HG03175 (cell line): Measurements from ENCODE around the gene CNGB1.
"Not testable (repeated sequence)": the region's sequence is repeated elsewhere in the genome, so short reads cannot be mapped to it uniquely, and the experiment has no call there.

Experiments used
- ATAC-seq: cut with Tn5 transposase; IDR thresholded peaks from one replicate; pipeline ENCODE4 v1.9.1; 2021; ENCODE audit warnings: mild to moderate bottlenecking, moderate library complexity; ENCODE audit not compliant: unreplicated experiment

The CNGB1 gene

DNA sequence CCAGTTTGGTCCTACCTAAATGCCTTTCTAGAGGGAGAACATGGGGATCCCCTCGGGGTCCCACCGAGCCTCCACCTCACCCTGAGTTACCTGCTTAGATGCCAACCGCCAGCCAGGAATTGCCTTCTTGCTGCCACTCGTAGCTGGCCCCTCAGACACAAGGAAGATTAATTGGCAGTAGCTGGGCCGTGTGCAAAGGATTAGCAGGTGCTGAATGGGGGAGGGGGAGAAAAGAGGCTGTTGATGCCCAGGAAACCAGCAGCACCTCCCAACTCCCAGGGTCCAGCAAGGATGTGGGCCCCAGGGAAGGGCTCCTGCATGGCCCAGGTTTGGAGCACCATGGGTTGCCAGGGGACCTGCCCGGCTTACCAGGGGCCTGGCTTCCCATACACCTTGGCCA lies at the start of gene CNGB1:
Gene CNGB1, minus strand, starts transcription at position 159 of the 400 bp plus-strand sequence. CDS start 3,842 bp downstream, outside the sequence.
- ATAC-seq = no peak

DNA sequence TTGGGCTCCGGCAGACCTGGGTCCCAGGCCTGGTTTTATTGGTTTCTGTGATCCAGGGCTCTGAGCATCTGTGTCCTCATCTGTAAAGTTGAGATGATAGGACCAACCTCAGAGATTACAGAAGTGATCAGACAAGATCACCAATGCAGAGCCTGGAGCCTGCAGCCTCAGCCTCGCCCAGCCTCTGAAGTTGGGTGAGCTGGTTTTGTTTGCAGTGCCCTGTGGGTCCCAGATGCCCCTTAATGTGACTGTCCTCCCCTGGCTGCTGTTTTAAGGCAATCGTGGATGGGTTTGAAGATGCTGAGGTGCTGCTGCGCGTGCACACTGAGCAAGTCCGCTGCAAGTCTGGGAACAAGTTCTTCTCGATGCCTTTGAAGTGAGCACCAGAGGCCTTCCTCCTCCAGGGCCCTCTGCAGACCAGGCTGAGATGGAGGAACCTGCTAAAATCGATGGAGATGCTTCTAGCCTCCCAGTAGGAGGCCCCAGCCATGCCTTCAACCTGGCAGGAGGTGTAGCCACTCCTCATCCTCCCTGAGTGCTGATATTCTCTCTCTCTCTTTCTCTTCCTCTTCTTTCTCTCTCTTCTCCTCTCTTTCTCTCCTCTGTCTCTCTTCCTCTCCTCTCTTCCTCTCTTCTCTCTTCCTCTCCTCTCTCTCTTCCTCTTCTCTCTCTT lies 49.1 kb upstream of the CNGB1 start:
- ATAC-seq = no peak

- ATAC-seq = no peak
Measured at GRCh38 chr16:58018803-58019202, 47.9 kb upstream of the CNGB1 start.

GRCh38 chr16:58016840-58017446 lies 46.0 kb upstream of the CNGB1 start:
- ATAC-seq = no peak

DNA sequence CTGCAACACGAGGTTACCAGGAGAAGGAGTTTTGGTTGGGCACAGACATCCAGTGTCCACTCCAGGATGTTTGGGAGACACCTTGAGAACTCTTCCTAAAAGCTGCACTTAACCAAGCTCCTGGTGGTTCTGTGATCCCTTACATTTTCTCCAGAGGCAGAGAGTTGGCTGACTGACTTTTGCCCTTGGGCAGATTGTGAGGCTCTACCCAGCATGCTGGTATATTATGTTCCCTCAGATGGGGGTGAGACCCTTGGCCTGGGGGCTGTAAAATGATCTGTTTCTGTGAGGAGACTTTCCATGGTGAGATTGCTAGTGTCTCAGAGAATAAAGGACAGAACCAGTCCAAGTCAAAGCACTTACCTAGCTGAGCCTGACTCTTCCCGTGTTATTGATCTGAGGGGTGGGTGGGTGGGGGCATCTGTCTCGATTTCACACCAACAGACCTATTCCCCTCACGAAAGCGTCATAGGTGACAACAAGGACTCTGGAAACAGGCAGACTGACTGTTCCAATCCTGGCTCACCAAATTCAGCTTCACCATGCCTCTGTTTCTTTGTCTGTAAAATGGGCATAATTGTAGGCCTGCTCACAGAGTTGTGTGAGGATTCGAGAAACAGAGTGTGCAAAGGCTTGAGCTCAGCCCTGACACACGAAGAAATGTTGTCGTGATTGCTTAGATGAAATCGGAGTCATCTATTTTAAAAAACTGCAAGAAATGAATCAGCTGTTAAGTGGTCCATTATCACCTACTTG lies 42.5 kb upstream of the CNGB1 start:
- no peak for ATAC-seq

DNA sequence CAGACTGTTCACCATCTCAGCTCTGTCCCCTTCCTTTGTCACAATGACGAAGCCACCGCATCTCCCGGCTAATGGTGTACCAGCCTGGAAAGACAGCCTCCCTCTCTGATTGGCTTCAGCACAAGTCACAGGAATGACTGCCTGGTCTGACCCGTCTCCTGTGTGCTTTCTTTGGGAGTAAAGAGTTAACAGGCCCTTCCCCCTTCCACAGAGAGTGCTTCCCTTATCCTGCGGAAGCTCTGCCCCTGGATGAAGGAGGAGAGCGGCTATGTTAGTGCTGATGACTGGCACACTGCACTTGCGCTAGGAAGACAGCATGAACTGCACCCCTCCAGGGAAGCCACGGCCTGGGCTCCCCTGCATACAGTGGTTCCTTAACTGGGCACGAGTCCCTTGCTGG lies 41.6 kb upstream of the CNGB1 start:
- no peak for ATAC-seq

- no peak for ATAC-seq
Measured at GRCh38 chr16:58011652-58012051, 40.7 kb upstream of the CNGB1 start.

- ATAC-seq = no peak
Measured at GRCh38 chr16:58010886-58011285, 40.0 kb upstream of the CNGB1 start.

- no peak for ATAC-seq
Measured at GRCh38 chr16:58009856-58010416, 39.0 kb upstream of the CNGB1 start.

GRCh38 chr16:58004736-58005135 lies 33.8 kb upstream of the CNGB1 start:
- ATAC-seq = not testable (repeated sequence)

DNA sequence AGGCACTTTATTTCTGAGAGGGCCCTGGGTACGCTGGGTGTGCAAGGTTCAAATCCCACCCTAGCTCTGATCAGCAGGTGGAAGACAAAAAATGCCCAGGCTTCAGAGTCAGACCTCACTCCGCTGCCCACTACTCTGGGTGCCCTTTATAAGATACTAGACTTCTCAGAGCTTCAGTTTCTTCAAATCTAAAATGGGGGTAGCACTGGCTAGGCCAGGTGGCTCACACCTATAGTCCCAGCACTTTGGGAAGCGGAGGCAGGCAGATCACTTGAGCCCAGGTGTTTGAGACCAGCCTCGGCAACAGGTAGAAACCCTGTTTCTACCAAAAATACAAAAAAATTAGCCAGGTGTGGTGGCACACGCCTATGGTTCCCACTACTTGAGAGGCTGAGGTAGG lies 32.0 kb upstream of the CNGB1 start:
- no peak for ATAC-seq

- ATAC-seq = no peak
Measured at GRCh38 chr16:58002416-58002800, 31.5 kb upstream of the CNGB1 start.

- no peak for ATAC-seq
Measured at GRCh38 chr16:58001781-58002415, 31.0 kb upstream of the CNGB1 start.

GRCh38 chr16:58000706-58001676 lies 30.1 kb upstream of the CNGB1 start, which contains the start of gene USB1:
Gene USB1 (plus strand): TSS chr16:58001407. CDS start chr16:58001484, 77 bp downstream.
- ATAC-seq = peak; percentile 86

DNA sequence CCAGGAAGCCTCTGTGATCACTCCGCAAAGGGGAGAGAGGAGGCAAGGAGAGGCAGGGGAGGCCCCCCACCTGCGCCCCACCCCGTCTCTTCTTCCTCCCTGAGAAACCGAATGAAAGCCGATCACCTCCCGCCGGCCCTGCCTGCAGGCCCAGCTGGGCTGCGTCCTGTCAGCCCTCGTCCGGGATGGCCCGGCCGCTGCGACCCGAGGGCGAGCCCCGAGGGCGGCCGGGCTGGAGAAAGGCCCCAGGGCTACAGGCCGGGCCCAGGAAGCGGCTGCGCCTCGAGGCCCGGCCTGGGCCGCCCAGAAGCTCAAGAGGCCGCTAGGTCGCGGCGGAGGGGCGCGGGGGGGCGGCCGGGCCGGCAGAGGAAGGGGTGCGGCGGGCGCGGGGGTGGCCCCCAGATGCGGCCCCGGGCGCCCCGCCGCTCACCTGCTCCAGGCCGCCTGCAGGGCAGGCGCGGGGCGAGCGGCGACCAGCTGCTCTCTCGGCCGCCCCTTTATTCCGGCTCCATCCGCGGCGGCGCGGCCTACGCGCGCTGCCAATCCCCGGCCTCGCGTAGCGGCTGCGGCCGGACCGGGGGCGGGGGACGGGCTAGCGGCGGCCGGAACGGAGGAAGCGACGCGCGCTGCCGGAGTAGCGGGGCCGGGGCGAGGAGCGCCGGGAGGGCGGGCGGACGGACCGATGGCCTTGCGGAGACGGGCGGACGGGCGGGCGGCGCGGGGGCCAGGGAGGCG lies 29.2 kb upstream of the CNGB1 start, which contains the start of gene ZNF319:
Gene ZNF319, minus strand, starts transcription at position 702 of the 735 bp plus-strand sequence. CDS start 2,407 bp downstream, outside the sequence.
- peak; percentile 24 for ATAC-seq

DNA sequence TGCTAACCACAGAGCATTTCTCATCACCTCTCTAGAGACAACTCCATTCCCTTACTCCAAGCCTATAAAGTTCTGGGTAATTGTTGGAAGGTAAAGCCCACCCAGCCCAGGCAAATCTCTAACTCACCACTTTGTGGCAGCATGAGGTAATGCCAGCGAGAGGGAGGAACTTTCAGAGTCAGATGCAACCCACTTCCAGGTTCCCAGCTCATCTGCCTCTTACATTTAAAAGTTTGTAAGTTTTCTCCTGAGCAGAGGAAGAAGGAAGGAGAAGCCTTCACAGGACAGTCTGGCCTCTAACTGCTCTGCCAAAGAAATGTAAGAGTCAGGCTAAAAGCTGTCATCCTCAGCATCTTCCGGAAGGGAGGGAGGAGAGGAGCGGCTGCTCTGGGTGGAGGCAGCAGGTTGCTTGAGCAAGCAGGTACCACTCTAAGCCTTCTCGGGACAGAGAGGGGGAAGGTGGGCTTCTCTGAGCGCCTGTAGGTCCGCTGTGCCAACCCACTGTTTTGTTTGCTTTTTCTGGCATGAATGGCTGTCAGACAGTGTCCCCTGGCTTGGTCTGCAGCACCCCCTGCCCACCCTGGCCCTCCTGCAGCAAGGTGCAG lies 28.5 kb upstream of the CNGB1 start:
- ATAC-seq = no peak

DNA sequence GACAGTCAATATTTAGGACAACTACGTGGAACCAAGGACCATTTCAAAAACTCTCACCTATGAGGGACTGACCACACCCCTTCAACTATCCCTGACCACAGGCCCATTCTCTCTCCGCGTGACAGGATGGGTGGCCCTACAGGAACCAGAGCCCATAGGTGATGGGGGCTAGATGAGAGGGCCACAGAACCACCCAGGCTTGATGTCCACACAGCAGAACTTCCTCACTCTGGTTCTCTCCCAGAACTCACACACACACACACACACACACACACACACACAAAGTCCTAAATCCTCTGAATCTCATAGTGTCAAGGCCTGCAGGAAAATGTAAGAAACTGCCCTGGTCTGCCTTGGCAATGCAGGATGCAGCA lies 28.1 kb upstream of the CNGB1 start:
- no peak for ATAC-seq

- no peak for ATAC-seq
Measured at GRCh38 chr16:57998486-57998885, 27.6 kb upstream of the CNGB1 start.
